Hepatocyte (in vitro differentiated cells): ENCODE measurements around the gene CKAP2L.

ENCODE experiments used
- CTCF ChIP-seq: fragments of 200-600 bp; sonication (generic); IDR thresholded peaks from 2 replicates; pipeline ENCODE4 v1.5.1; 2016; ENCODE audit warnings: antibody characterized with exemption, mild to moderate bottlenecking; ENCODE audit not compliant: poor library complexity
- EZH2 ChIP-seq: fragments of 200-600 bp; sonication (generic); IDR thresholded peaks from 2 replicates; pipeline ENCODE4 v1.6.1; 2016; ENCODE audit warnings: antibody characterized with exemption, mild to moderate bottlenecking, borderline replicate concordance
- EZH2phosphoT487 ChIP-seq: fragments of 200-600 bp; sonication (generic); IDR thresholded peaks from one replicate; pipeline ENCODE4 v1.6.1; 2018; ENCODE audit warnings: antibody characterized with exemption, mild to moderate bottlenecking, low read depth, moderate library complexity; ENCODE audit not compliant: unreplicated experiment, severe bottlenecking

DNA sequence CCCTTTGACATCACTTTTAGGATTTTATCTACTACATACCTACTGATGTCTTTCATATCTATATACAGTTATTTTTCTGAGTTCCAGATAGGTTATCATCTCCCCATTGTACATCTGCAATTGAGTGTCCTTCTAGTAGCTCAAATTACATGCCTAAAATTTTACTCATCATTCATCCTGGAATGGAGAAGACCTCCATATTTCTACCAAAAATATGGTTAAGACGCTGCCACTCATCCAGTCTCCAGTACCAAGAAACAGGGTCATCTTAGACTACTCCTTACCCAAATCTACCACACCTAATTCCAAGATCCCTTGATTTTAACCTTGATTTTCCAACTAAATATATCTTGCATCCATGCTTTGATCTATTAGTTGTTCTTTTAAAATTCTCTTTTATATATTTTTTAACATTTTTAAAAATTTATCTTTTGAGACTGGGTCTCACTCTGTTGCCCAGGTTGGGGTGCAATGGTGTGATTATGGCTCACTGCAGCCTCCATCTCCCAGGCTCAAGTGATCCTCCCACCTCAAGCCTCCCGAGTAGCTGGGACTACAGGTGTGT, 8.6 kb upstream of the CKAP2L start:
- TF ChIP-seq CTCF (no peak), EZH2 (no peak), EZH2phosphoT487 (no peak)
